IPS DF 19.7 (cell line): ENCODE data around the gene ALPP.
"Not testable (repeated sequence)": the region's sequence is repeated elsewhere in the genome, so short reads cannot be mapped to it uniquely, and the experiment has no call there.

Experiments used
- DNase-seq: peaks from one replicate; pipeline ENCODE4 v3.0.0-alpha.2; 2013; ENCODE audit warnings: low read depth, low spot score

Gene ALPP

GRCh38 chr2:232406556-232407310, 28.2 kb downstream of the ALPP start, which contains the start of gene ALPG:
Gene ALPG, plus strand, starts transcription at chr2:232406844. Its CDS starts 51 bp downstream, at chr2:232406895.
- no peak for DNase-seq

- DNase-seq, result not testable (repeated sequence)
Observed at GRCh38 chr2:232407428-232408150, 29.0 kb downstream of the ALPP start.

- DNase-seq, result not testable (repeated sequence)
Observed at GRCh38 chr2:232408269-232408668, 29.7 kb downstream of the ALPP start.

GRCh38 chr2:232409617-232410016, 31.1 kb downstream of the ALPP start:
- not testable (repeated sequence) for DNase-seq

GRCh38 chr2:232410238-232410900, 31.8 kb downstream of the ALPP start:
- no peak for DNase-seq

GRCh38 chr2:232411901-232412629, 33.5 kb downstream of the ALPP start:
- DNase-seq, result no peak

- DNase-seq, result no peak
Observed at GRCh38 chr2:232412986-232413385, 34.4 kb downstream of the ALPP start.

GRCh38 chr2:232415138-232415690, 36.7 kb downstream of the ALPP start:
- no peak for DNase-seq

- DNase-seq, result no peak
Observed at GRCh38 chr2:232415736-232416520, 37.4 kb downstream of the ALPP start.

GRCh38 chr2:232416521-232417470, 38.2 kb downstream of the ALPP start:
- no peak for DNase-seq

GRCh38 chr2:232417489-232417888, 38.9 kb downstream of the ALPP start:
- no peak for DNase-seq

GRCh38 chr2:232418056-232418455, 39.5 kb downstream of the ALPP start:
- DNase-seq, result no peak

- no peak for DNase-seq
Observed at GRCh38 chr2:232418466-232419244, 40.1 kb downstream of the ALPP start.

- no peak for DNase-seq
Observed at GRCh38 chr2:232419245-232420072, 40.9 kb downstream of the ALPP start.

GRCh38 chr2:232420073-232420454, 41.5 kb downstream of the ALPP start:
- DNase-seq, result no peak

GRCh38 chr2:232420463-232421188, 42.1 kb downstream of the ALPP start:
- DNase-seq, result no peak

- DNase-seq, result no peak
Observed at GRCh38 chr2:232421189-232421785, 42.7 kb downstream of the ALPP start.
